Nephron progenitor cell (in vitro differentiated cells): ENCODE data around the gene CLDN16.

Experiments
- DNase-seq: peaks from one replicate; pipeline ENCODE4 v3.0.0; 2021
- H3K27ac Mint-ChIP-seq: 2 replicates; pipeline ENCODE4 v1.8.0; 2021; ENCODE audit warnings: mild to moderate bottlenecking, moderate library complexity, mixed read lengths
- H3K27me3 Mint-ChIP-seq: 2 replicates; pipeline ENCODE4 v1.8.0; 2021; ENCODE audit warnings: mild to moderate bottlenecking, low read depth, mixed read lengths; ENCODE audit not compliant: poor library complexity
- H3K36me3 Mint-ChIP-seq: 2 replicates; pipeline ENCODE4 v1.8.0; 2021; ENCODE audit warnings: low read depth, mixed read lengths
- H3K4me1 Mint-ChIP-seq: 2 replicates; pipeline ENCODE4 v1.8.0; 2021; ENCODE audit warnings: mixed read lengths
- H3K4me3 Mint-ChIP-seq: 2 replicates; pipeline ENCODE4 v1.8.0; 2021; ENCODE audit warnings: mild to moderate bottlenecking, moderate library complexity, mixed read lengths
- H3K9me3 Mint-ChIP-seq: 2 replicates; pipeline ENCODE4 v1.8.0; 2021; ENCODE audit warnings: mild to moderate bottlenecking, moderate library complexity, mixed read lengths
- TF ChIP-seq, protein P1 (sequence below): fragments of 200-600 bp; sonication (generic); IDR thresholded peaks from 2 replicates; pipeline ENCODE4 v1.5.0; 2021; ENCODE audit warnings: antibody characterized with exemption

Gene CLDN16

GRCh38 chr3:190456770-190457169 is 68.8 kb downstream of the CLDN16 start:
- H3K36me3 Mint-ChIP-seq: no peaks in the 10 kb centered on the region
- no peak overlapping the region for H3K4me3 Mint-ChIP-seq
- TF ChIP-seq, protein P1, sequence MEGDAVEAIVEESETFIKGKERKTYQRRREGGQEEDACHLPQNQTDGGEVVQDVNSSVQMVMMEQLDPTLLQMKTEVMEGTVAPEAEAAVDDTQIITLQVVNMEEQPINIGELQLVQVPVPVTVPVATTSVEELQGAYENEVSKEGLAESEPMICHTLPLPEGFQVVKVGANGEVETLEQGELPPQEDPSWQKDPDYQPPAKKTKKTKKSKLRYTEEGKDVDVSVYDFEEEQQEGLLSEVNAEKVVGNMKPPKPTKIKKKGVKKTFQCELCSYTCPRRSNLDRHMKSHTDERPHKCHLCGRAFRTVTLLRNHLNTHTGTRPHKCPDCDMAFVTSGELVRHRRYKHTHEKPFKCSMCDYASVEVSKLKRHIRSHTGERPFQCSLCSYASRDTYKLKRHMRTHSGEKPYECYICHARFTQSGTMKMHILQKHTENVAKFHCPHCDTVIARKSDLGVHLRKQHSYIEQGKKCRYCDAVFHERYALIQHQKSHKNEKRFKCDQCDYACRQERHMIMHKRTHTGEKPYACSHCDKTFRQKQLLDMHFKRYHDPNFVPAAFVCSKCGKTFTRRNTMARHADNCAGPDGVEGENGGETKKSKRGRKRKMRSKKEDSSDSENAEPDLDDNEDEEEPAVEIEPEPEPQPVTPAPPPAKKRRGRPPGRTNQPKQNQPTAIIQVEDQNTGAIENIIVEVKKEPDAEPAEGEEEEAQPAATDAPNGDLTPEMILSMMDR: no peak
- H3K9me3 Mint-ChIP-seq: no peaks in the 10 kb centered on the region
- no peak for DNase-seq
- no peaks in the 10 kb centered on the region for H3K4me1 Mint-ChIP-seq
- no peak overlapping the region for H3K27ac Mint-ChIP-seq
- no peaks in the 10 kb centered on the region for H3K27me3 Mint-ChIP-seq

DNA sequence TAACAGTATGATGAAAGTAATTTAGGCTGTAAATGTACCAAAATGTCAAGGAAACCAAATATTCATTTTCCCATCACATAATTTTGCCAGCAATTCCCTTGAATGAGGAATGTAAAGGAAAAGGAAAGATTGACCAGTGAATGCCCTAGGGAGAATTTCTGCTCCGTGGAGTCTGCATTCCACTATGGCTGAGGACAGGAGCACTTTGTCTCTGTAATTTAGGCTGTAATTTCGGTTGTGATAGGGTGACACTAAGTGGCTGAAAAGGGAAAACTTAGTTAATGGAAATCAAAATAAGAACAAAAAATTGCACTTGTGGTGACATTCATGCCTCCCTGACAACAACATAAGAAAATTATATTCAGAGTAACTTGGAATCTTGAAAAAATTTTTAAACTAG is 70.1 kb downstream of the CLDN16 start:
- no peaks in the 10 kb centered on the region for H3K9me3 Mint-ChIP-seq
- no peak for DNase-seq
- H3K4me3 Mint-ChIP-seq: no peak overlapping the region
- TF ChIP-seq, protein P1: no peak
- H3K27ac Mint-ChIP-seq: no peak overlapping the region
- no peaks in the 10 kb centered on the region for H3K4me1 Mint-ChIP-seq
- H3K27me3 Mint-ChIP-seq: no peaks in the 10 kb centered on the region
- no peaks in the 10 kb centered on the region for H3K36me3 Mint-ChIP-seq
